Esophagus squamous epithelium (tissue), 4 donors: ENCODE data around the gene INTS7.

Experiments
- POLR2A ChIP-seq, 4 donors: fragments of 450-650 bp; IDR thresholded peaks; one replicate each; pipeline ENCODE4 v1.6.1; 2017; ENCODE audit warnings: antibody characterized with exemption in 4 of 4, mild to moderate bottlenecking in 4 of 4, moderate library complexity in 3 of 4
- TF ChIP-seq, protein P1 (sequence below), 6 experiments: fragments of 450-650 bp in 4 of 6; fragments of 200-600 bp in 2 of 6; sonication (generic) in 2 of 6; IDR thresholded peaks; one replicate each; pipeline ENCODE4 v1.5.1; 2016 to 2019; ENCODE audit warnings: antibody characterized with exemption in 6 of 6, mild to moderate bottlenecking in 4 of 6, moderate library complexity in 4 of 6

DNA sequence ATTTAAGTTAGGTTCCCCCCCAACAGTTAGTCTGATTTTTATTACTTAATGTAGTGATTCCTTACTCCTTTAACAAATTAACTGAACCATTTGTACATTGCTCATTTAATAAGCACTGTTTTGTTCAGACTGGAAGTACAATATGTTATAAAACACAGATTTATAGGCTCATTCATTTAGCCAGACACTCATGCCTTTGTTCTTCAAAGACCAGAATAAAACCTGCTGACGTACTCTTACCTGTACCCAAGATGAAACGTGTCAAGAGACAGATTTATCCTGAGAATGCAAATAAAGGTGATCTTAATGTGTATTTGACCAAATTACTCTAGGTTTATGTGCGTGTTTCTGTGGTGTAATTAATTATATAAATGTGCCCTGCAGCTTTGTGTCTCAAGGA lies 92.8 kb downstream of the INTS7 start:
- TF ChIP-seq POLR2A (IDR thresholded peaks at IDR 0.05), result no peak
- TF ChIP-seq, protein P1, sequence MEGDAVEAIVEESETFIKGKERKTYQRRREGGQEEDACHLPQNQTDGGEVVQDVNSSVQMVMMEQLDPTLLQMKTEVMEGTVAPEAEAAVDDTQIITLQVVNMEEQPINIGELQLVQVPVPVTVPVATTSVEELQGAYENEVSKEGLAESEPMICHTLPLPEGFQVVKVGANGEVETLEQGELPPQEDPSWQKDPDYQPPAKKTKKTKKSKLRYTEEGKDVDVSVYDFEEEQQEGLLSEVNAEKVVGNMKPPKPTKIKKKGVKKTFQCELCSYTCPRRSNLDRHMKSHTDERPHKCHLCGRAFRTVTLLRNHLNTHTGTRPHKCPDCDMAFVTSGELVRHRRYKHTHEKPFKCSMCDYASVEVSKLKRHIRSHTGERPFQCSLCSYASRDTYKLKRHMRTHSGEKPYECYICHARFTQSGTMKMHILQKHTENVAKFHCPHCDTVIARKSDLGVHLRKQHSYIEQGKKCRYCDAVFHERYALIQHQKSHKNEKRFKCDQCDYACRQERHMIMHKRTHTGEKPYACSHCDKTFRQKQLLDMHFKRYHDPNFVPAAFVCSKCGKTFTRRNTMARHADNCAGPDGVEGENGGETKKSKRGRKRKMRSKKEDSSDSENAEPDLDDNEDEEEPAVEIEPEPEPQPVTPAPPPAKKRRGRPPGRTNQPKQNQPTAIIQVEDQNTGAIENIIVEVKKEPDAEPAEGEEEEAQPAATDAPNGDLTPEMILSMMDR (IDR thresholded peaks at IDR 0.05), result no peak
